ENCODE data around the gene IGFBP6.

- TF ChIP-seq CTCF (IDR thresholded peaks at IDR 0.05): no peak
- TF ChIP-seq CEBPB (IDR thresholded peaks at IDR 0.05): no peak
- TF ChIP-seq MAX (IDR thresholded peaks at IDR 0.05): no peak
- TF ChIP-seq RAD21 (conservative IDR thresholded peaks at IDR 0.05 in 1 of 2, IDR thresholded peaks at IDR 0.05 in 1 of 2): no peak
- no peak for TF ChIP-seq REST (IDR thresholded peaks at IDR 0.05)
Measured at GRCh38 chr12:53105256-53105655, 7.8 kb downstream of the IGFBP6 start.

Data from A549 (cell line).